Activated CD8-positive, alpha-beta memory T cell treated with anti-CD3 and anti-CD28 coated beads for 48 hours (primary cell): ENCODE results near the gene DIO2.

ENCODE experiments used
- DNase-seq, 3 experiments: peaks; one replicate each; pipeline ENCODE4 v3.0.0-alpha.2; 2020; ENCODE audit warnings: low read depth in 2 of 3, low spot score in 2 of 3

The DIO2 gene

GRCh38 chr14:80172375-80173051, 38.8 kb downstream of the DIO2 start:
- no peak for DNase-seq

- DNase-seq = no peak
Observed at GRCh38 chr14:80167793-80168448, 43.4 kb downstream of the DIO2 start.

- no peak for DNase-seq
Observed at GRCh38 chr14:80164991-80165721, 46.1 kb downstream of the DIO2 start.

- DNase-seq = no peak
Observed at GRCh38 chr14:80152763-80153162, 58.5 kb downstream of the DIO2 start.

- DNase-seq = no peak
Observed at GRCh38 chr14:80152166-80152565, 59.1 kb downstream of the DIO2 start.

GRCh38 chr14:80150301-80150700, 61.0 kb downstream of the DIO2 start:
- no peak for DNase-seq
